Thymus (tissue), 11 donors: Measurements from ENCODE around the gene ANP32B. TPM values are rescaled to one million over a fixed set of nuclear protein-coding genes. Genes with fewer than 3 reads are reported as not detected.

Source experiments
- DNase-seq, 9 donors: peaks; one replicate each; pipeline ENCODE4 v3.0.0-alpha.2; 2013; ENCODE audit warnings: low spot score in 9 of 9, low read depth in 6 of 9, missing footprints in 1 of 9
- H3K27ac ChIP-seq, 2 donors: one replicate each; pipeline ENCODE4 v1.5.1; 2013; ENCODE audit warnings: control low read depth in 1 of 2, low read depth in 1 of 2, low read length in 1 of 2, mild to moderate bottlenecking in 1 of 2, moderate library complexity in 1 of 2
- H3K27me3 ChIP-seq, 2 donors: one replicate each; pipeline ENCODE4 v1.5.1; 2013; ENCODE audit warnings: low read length in 1 of 2; ENCODE audit not compliant: control insufficient read depth in 2 of 2, insufficient read depth in 1 of 2
- H3K36me3 ChIP-seq, 2 donors: one replicate each; pipeline ENCODE4 v1.5.1; 2013; ENCODE audit warnings: low read length in 1 of 2, mild to moderate bottlenecking in 1 of 2, moderate library complexity in 1 of 2; ENCODE audit not compliant: control insufficient read depth in 2 of 2, insufficient read depth in 2 of 2
- H3K4me1 ChIP-seq, 2 donors: one replicate each; pipeline ENCODE4 v1.5.1; 2013; ENCODE audit warnings: low read length in 2 of 2; ENCODE audit not compliant: control insufficient read depth in 2 of 2, insufficient read depth in 2 of 2
- H3K4me3 ChIP-seq, 2 donors: one replicate each; pipeline ENCODE4 v1.5.1; 2013; ENCODE audit warnings: low read length in 2 of 2, control low read depth in 1 of 2, mild to moderate bottlenecking in 1 of 2
- H3K9me3 ChIP-seq, 2 donors: one replicate each; pipeline ENCODE4 v1.5.1; 2013; ENCODE audit warnings: low read length in 1 of 2, mild to moderate bottlenecking in 1 of 2; ENCODE audit not compliant: control insufficient read depth in 2 of 2, insufficient read depth in 1 of 2
- WGBS: extraction: QIAGEN DNeasy Blood & Tissue Kit; methylation state at CpG from one replicate; pipeline ENCODE4 v1.1.7; 2013; 5-methylcytosine and 5-hydroxymethylcytosine counted together
- polyA plus RNA-seq: library from polyadenylated mRNA; stranded (reverse); fragments of 200-250 nt; gene quantifications from one replicate; pipeline ENCODE4 v1.2.3, GENCODE V29; 2013
- total RNA-seq: library from RNA; stranded (reverse); fragments of 120-200 nt; gene quantifications from one replicate; pipeline ENCODE4 v1.2.4, GENCODE V29; 2013
- donor health status: healthy.

Gene ANP32B
- total and polyA plus RNA-seq, 2 donors: 44.7 to 191 TPM

DNA sequence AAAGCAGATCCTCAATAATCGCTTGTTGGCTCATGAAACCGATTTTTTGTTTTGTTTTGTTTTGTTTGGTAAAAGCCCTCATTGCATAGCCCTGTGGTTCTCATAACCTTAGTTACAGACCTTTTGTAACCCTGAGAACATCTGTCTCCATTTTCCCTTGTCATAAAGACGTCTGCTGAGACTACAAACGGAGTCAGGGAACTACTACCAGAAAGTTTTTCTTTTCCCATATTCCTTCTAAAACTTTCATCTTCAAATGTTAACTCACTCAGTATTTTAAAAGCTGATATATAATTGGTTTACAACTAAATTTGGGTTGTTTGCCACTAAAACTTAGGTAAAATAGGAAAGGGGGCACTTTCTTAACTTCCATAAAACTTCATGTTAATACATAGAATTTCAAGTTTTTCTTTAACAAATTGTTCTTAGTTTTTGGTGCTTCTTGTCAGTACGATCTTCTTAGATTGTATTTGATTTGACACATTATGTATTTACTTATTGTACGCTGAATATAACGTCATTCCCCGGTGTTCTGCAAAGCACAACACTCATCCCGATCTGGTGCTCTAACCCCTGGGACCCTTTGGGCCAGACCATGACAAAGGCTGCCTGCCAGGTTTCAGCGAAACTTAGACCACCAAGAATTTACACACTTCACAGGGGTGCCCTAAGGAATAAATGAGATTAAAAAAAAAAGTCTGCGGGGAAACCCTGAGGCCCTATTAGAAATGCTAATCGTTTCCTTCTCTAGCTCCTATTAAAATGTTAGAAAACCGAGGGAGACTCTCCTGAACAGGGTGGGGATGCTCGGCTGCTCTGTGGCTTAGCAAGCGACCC, 1.1 kb upstream of the ANP32B start:
- Histone ChIP-seq H3K4me1 (peaks cover 44 to 57% of the 10 kb centered on the region in 2 donors), H3K9me3 (peaks cover 0 to 7% of the 10 kb centered on the region in 2 donors), H3K27ac (peak overlapping the region; percentile 87 to 94), H3K36me3 (peaks cover 4 to 7% of the 10 kb centered on the region in 2 donors), H3K4me3 (peak overlapping the region; percentile 83 to 99), H3K27me3 (no peaks in the 10 kb centered on the region)
- 39% methylated on average over 15 of the region's 15 CpGs for WGBS
- peak in 1 of 9 donors; percentile 69 for DNase-seq

DNA sequence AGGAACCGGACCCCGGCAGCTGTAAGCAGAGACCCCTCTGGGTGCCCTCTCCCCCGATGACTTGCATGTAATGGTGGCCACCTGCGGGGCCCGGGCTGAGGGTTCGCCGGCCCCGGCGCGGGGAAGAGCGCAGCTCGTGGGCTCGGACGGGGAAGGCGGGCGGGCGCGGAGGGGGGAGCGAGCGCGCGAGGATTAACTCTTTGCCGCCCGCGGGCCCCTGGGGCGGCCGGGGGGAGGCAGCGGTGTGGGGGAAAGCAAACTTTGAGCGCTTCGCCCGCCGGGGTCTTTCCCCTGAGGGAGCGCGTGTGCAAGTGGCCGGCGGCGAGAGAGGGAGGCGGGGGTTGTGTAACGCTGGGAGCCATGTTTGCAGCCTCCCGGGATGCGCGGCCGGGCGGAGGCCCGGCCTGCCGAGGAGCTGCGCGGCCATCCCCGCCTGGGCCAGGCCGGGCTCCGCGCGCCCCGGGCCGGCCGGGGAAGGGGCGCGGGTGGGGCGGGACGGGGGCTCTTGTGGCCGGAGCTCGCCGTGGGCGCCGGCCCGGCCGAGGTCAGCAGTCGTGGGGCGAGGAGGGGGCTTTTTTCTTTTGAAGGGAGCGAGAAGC, 547 bp downstream of the ANP32B start:
- WGBS: under 1% methylated on average over 70 of the region's 70 CpGs
- Histone ChIP-seq H3K27ac (peak overlapping the region; percentile 95 to 98), H3K27me3 (no peaks in the 10 kb centered on the region), H3K9me3 (peaks cover 0 to 7% of the 10 kb centered on the region in 2 donors), H3K36me3 (peaks cover 3 to 4% of the 10 kb centered on the region in 2 donors), H3K4me1 (peaks cover 51 to 64% of the 10 kb centered on the region in 2 donors), H3K4me3 (peak overlapping the region; percentile 78 to 99)
- DNase-seq: peak in 6 of 9 donors; percentile 59 to 87 (median 72)

DNA sequence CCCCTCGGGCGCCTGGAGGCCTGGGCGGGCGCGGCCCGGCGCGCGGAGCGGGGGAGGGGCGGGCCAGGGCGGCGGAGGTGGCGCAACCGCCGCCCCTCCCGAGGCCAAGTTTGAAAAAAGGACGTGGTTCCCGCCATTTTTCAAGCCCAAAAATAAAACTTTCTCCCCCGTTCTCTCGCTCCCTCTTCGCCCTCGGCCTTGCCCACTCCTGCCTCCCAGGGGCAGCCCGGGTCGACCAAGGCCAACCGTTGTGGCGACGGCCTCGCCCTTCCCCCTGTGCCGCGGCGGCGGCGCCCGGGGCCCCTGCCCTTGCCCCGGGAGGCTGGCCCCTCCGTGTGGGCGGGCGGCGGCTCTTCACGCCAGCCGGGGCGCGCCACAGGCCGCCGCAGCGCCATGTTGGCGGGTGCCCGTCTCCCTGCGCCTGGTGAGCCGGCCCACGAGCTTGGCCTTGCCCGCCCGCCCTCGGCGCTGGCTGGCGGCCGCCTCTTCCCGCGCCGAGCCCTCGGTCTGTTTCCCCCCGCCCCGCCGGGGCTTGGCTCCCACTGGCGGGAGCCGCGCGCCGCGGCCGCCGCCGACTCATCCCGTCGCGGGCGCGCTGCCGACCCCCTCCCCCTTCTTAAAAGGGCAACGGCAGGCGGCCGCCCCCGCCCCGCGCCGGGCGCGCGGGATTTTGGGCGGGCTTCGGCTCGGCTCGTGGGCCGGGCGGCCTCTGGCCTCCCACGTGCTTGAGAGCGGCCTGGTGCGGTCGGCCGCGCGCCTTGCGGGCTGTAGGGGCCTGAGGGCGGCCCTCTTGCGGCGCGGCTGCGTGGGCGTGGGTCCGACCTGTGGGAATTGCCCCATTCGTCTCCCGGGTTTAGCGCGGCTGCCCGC, 1.3 kb downstream of the ANP32B start:
- Histone ChIP-seq H3K36me3 (peaks cover 0 to 6% of the 10 kb centered on the region in 2 donors), H3K9me3 (peaks cover 0 to 7% of the 10 kb centered on the region in 2 donors), H3K4me3 (peak overlapping the region; percentile 78 to 99), H3K4me1 (peaks cover 49 to 61% of the 10 kb centered on the region in 2 donors), H3K27ac (peak overlapping the region; percentile 95 to 98), H3K27me3 (no peaks in the 10 kb centered on the region)
- under 1% methylated on average over 116 of the region's 116 CpGs for WGBS
- DNase-seq: peak in 6 of 9 donors; percentile 61 to 88 (median 71)

DNA sequence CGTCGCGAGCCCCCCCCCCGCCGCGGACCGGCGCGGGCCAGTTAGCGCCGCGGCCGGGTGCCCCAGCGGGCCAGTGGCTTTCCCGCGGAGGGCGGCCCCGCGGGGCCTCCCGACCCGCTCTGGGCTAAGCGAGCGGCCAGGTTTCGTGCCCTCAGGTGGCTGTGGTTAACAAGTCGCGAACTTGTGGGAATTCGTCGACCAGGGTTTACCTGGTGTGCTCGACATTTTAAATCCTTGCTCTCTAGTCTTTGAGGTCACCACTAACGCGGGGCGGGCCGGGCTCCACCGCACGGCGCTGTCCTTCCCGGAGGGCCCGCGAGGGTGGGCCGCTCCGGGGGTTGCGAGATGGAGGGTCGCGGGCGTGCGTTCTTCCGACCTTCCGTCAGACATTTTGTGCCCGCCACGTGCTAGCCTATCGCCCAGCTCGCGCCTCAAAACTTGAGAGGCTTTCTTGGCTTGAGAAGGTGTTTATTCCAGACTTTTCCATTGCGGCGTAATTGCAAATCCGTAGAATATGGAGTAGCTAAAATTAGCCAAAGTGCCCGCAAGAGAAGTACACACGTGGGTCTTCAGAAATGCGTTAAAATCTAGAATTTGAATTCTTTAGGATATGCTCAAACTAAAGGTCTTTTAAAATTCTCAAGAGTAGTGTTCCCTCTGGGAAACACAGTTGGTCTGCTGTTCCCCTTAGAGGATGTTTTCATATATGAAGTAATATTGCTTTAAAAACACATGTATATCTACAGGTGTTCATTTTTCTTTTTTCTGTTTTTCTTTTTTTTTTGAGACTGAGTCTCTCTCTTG, 2.1 kb downstream of the ANP32B start:
- peaks cover 0 to 7% of the 10 kb centered on the region in 2 donors for H3K9me3 ChIP-seq
- H3K27ac ChIP-seq: peak overlapping the region; percentile 94 to 98
- H3K4me1 ChIP-seq: peaks cover 51 to 59% of the 10 kb centered on the region in 2 donors
- peak overlapping the region; percentile 68 to 99 for H3K4me3 ChIP-seq
- H3K27me3 ChIP-seq: no peaks in the 10 kb centered on the region
- peaks cover 0 to 6% of the 10 kb centered on the region in 2 donors for H3K36me3 ChIP-seq
- 3% methylated on average over 59 of the region's 59 CpGs for WGBS
- DNase-seq: peak in 4 of 9 donors; percentile 46 to 80 (median 62)

DNA sequence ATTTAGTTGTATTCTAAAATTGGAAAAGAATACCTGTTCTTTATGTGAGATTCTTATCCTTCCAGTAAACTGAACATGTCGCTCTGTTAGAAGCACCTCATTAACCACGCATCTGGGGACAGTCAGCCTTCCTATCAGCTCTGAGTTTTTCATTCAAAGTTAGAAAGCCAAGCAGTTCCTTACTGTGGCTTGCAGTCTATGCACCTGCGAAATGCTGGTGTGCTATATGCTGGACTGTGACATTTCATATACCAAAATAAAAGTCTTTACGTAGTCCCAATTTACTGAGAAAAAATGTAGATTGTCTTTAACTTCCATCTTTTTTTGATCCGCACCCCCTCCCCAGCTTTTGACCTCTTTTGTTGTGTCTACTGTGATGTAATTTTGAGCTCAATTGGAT, 4.3 kb downstream of the ANP32B start:
- Histone ChIP-seq H3K9me3 (peaks cover 0 to 7% of the 10 kb centered on the region in 2 donors), H3K27ac (peak overlapping the region in 1 of 2 donors; percentile 94), H3K36me3 (peaks cover 0 to 6% of the 10 kb centered on the region in 2 donors), H3K4me3 (peak overlapping the region in 1 of 2 donors; percentile 30), H3K27me3 (no peaks in the 10 kb centered on the region), H3K4me1 (peaks cover 43% of the 10 kb centered on the region in 2 donors)
- 23% methylated on average over 5 of the region's 5 CpGs for WGBS
- peak in 4 of 9 donors; percentile 55 to 79 (median 60) for DNase-seq

DNA sequence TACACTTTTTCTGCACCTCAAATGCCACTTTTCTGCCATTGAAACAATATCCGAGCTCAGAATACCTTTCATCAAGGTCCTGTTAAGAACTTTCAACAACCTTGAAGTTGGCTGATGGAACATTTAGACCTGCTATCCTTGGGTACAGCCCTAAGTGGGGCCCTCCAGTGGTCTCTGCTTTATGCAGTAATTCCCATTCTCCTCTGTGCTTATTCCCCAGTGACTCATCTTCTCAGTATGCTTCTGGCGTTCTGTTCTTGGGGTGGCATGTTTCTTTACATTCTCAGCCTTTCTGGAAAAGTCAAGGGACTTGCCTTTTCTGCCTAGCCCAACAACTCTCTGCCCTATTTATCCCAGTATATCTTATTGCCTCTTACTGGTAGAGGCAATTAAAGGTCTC, 7.1 kb downstream of the ANP32B start:
- peak overlapping the region in 1 of 2 donors; percentile 29 for H3K27ac ChIP-seq
- peaks cover 4 to 16% of the 10 kb centered on the region in 2 donors for H3K36me3 ChIP-seq
- H3K27me3 ChIP-seq: no peaks in the 10 kb centered on the region
- peaks cover 38 to 41% of the 10 kb centered on the region in 2 donors for H3K4me1 ChIP-seq
- 87% methylated on average over 2 of the region's 2 CpGs for WGBS
- DNase-seq: no peak
- H3K9me3 ChIP-seq: peaks cover 0 to 2% of the 10 kb centered on the region in 2 donors
- H3K4me3 ChIP-seq: no peak overlapping the region

DNA sequence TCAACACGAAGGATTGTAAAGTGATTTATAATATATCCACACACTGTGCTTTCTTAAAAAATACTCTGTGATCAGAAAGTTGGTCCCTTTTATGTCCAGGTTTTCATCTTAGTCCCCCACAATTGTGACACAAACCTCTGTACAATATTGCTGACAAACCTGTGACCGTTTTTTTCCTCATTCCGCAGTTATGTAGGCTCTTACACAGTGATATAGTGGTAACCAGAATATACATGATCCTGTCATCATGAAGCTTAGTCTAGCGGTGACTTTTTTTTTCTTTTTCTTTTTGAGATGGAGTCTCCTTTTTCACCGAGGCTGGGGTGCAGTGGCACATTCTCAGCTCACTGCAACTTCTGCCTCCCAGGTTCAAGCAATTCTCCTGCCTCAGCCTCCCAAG, 8.7 kb downstream of the ANP32B start:
- H3K9me3 ChIP-seq: no peaks in the 10 kb centered on the region
- peaks cover 9 to 31% of the 10 kb centered on the region in 2 donors for H3K36me3 ChIP-seq
- H3K4me3 ChIP-seq: no peak overlapping the region
- H3K27ac ChIP-seq: no peak overlapping the region
- no peak for DNase-seq
- 70% methylated on average over 5 of the region's 5 CpGs for WGBS
- H3K27me3 ChIP-seq: no peaks in the 10 kb centered on the region
- H3K4me1 ChIP-seq: peaks cover 23 to 26% of the 10 kb centered on the region in 2 donors

DNA sequence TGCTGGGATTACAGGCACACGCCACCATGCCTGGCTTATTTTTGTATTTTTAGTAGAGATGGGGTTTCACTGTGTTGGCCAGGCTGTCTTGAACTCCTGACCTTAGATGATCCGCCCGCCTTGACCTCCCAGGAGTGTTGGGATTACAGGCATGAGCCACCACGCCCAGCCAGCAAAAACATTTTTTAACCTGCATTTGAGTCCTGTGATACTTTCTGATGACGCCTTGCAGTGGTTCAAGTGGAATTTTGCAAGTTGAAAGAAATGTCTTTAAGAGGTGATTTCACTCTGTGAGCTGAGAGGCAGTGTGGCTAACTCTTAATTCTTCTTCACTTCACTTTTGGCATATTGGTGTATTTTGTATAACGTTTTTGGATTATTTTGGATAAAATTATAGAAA, 9.1 kb downstream of the ANP32B start:
- Histone ChIP-seq H3K4me3 (no peak overlapping the region), H3K27me3 (no peaks in the 10 kb centered on the region), H3K4me1 (peaks cover 21 to 26% of the 10 kb centered on the region in 2 donors), H3K36me3 (peaks cover 9 to 32% of the 10 kb centered on the region in 2 donors), H3K27ac (no peak overlapping the region), H3K9me3 (no peaks in the 10 kb centered on the region)
- 93% methylated on average over 6 of the region's 6 CpGs for WGBS
- DNase-seq: no peak
